Middle frontal gyrus (tissue), 1 donor: ENCODE data around the gene GOLGA3.

Source experiments
- DNase-seq: peaks from one replicate; pipeline ENCODE4 v3.0.0-alpha.2; 2015; ENCODE audit warnings: low spot score; ENCODE audit errors: extremely low spot score

GOLGA3 gene

DNA sequence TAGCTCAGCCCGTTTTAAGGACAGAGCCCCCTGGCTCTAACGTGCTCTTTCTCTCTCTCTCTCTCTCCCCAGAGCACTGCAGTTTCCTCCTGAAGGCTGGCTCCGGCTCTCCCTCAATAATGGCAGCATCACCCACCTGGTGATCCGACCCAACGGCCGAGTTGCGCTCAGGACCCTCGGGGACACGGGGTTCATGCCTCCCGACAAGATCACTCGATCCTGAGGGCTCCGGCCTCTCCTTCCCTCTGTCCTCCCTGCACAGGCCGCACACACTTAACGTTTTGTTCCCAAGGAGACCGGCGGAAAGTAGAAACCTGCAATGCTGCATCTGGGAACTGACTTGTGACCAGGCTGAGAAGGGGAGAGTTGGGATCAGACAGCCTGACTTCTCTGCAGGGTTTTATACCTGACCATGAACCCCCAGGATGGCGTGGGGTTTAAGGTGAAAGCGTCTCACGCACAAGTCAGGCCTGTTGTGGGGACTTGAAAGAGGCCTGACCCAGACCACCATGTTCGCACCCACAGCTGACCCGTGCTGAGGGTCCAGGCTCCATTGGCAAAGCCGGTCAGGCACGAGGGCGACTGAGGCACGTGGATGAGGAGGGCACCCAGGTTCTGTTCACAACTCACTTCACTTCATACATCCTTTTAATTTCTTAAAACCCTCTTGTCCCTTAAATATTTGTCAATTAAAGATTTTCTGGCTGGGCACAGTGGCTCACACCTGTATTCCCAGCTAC, 107.9 kb downstream of the GOLGA3 start:
- no peak for DNase-seq

DNA sequence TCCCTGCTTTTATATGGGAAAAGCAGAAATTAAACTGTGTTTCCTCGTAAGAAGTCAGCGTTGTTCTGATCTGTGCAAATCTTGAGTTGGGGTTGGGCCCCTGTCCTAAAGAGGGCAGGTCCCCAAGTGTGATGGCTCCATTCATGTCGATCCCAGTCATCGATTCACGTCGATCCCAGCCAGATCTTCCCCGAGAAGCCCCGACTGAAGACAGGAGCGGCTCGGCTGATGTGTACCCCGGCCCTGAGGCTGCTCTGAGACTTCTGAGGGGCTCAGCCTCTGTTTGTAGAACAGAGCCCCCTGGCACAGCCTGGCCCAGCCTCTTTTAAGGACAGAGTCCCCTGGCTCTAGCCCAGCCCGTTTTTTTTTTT, 108.7 kb downstream of the GOLGA3 start:
- no peak for DNase-seq

DNA sequence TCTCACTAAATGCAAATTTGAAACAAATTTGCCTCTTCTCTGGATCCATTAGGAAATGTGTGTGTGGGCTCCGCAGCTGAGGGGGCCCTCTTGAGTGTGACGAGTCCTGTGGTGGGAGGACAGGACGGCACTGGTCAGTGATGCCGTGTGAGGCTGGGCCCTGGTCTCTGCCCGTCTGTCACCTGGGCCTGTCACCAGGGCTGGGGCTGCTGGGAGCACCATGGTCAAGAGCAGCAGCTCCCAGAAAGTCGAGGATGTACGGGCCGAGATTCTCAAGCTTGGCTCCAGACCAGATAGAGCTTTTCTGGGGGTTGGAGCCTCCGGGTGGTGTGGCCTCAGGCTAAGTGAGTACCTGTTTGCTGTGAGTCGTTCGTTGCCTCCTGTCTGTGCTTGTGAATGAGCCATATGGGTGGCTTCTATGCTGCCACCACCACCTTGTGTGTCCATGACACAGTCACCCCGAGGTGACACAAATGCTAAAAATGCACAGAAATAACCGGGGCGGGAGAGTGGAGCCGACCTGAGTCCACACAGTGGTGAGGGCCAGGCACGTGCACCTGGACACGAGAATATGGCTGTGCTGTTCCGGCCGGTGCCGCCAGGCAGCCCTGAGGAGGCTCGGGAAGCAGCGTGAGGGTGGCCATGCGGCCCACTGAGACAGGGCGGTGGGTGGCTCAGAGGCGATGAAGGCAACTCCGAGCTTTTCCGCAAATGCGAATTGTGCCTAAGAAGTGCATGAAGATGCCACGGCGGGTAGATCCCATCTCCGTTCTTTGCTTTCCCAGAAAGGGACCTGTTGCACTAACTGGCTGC, 109.3 kb downstream of the GOLGA3 start:
- DNase-seq, result no peak
